ENCODE data around the gene HMGA1. TPM values are rescaled to one million over a fixed set of nuclear protein-coding genes. Genes with fewer than 3 reads are reported as not detected.

Gene HMGA1
- total and polyA plus RNA-seq, 8 donors: 17.0 to 38.7 (median 21.5) TPM

DNA sequence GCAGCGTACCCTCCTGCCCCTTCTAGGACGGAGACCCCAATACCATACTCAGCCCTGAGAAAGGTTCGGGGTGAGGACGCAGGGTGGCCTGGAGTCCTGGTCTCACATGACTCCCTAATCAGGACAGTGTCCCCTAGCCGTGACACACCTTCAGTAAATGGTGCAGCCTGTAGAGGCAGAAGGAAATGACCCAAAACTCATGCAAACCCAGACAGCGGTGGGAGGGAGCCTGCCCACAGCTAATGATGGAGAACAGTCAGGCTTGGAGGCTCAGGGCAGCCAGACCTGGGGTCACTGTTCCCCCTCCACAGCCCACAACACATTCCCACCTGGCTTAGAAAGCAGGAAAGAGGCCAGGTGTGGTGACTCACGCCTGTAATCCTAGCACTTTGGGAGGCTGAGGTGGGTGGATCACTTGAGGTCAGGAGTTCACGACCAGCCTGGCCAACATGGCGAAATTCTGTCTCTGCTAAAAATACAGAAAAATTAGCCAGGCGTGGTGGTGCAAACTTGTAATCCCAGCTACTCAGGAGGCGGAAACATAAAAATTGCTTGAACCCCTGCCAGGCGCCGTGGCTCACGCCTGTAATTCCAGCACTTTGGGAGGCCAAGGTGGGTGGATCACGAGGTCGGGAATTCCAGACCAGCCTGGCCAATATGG lies 8.8 kb upstream of the HMGA1 start:
- H3K36me3 ChIP-seq: no peaks in the 10 kb centered on the region
- ATAC-seq (no peak), FAIRE-seq (no peak), DNase-seq (no peak)
- no peak overlapping the region for H3K4me3 ChIP-seq
- no peaks in the 10 kb centered on the region for H3K27me3 ChIP-seq
- TF ChIP-seq, protein P1, sequence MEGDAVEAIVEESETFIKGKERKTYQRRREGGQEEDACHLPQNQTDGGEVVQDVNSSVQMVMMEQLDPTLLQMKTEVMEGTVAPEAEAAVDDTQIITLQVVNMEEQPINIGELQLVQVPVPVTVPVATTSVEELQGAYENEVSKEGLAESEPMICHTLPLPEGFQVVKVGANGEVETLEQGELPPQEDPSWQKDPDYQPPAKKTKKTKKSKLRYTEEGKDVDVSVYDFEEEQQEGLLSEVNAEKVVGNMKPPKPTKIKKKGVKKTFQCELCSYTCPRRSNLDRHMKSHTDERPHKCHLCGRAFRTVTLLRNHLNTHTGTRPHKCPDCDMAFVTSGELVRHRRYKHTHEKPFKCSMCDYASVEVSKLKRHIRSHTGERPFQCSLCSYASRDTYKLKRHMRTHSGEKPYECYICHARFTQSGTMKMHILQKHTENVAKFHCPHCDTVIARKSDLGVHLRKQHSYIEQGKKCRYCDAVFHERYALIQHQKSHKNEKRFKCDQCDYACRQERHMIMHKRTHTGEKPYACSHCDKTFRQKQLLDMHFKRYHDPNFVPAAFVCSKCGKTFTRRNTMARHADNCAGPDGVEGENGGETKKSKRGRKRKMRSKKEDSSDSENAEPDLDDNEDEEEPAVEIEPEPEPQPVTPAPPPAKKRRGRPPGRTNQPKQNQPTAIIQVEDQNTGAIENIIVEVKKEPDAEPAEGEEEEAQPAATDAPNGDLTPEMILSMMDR (IDR thresholded peaks at IDR 0.05): no peak
- no peak overlapping the region for H3K27ac ChIP-seq
- intact Hi-C loops (cut with DNase I): no loop called here
- no peaks in the 10 kb centered on the region for H3K9me3 ChIP-seq
- 86 to 90% methylated on average over 16 of the region's 16 CpGs for WGBS, 2 donors
- peaks cover 0 to 5% (median 0%) of the 10 kb centered on the region in 3 donors for H3K4me1 ChIP-seq

DNA sequence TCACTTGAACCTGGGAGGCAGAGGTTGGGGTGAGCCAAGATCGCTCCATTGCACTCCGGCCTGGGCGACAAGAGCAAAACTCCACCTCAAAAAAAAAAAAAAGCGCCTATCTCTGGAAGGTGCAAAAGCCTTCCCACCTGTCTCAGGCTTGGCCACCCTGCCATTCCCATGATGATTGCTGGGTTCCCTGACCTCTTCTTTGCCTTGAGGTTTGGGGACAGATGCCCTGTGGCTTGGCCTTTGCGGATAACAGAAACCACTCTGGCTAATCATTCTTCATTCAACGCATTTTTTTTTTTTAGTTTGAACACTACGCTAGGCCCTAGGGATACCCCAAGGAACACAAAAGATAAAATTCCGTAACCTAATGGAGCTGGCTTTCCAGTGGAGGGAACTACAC lies 6.8 kb upstream of the HMGA1 start:
- no peaks in the 10 kb centered on the region for H3K4me1 ChIP-seq
- ATAC-seq (no peak), DNase-seq (no peak), FAIRE-seq (no peak)
- H3K4me3 ChIP-seq: no peak overlapping the region
- H3K9me3 ChIP-seq: no peaks in the 10 kb centered on the region
- intact Hi-C loops (cut with DNase I): no loop called here
- TF ChIP-seq, protein P1 (IDR thresholded peaks at IDR 0.05): no peak
- H3K27me3 ChIP-seq: no peaks in the 10 kb centered on the region
- 74 to 85% methylated on average over 8 of the region's 8 CpGs for WGBS, 2 donors
- no peak overlapping the region for H3K27ac ChIP-seq
- H3K36me3 ChIP-seq: no peaks in the 10 kb centered on the region

DNA sequence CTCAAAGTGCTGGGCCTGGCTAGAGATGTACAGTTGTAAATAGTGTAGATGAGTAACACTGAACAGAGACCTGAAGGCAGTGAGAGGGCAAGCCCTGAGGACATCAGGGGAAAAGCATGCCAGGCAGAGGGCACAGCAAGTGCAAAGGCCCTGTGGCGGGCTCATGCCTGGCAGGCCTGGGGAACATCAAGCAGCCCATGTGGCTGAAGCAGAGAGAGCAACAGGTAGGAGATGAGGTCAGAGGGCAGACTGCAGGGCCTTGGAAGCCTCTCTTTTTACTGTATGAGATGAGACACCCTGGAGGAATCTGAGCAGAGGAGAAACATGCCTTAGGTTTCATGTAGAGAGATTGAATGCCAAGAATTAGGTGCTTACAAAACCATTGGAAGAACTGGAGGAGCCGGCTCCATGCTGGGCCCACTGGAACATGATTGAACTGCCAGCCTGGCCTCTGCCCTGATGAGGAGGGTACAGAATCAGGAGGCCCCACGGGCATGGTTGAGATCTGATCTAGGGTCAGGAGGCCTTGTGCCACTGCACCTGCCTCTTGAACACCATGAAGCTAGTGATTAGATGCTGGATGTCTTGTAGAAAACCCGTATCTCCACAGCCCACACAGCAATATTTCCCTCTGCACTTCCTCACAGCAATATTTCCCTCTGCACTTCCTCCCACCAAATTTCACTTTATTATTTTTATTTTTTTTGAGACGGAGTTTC lies 5.9 kb upstream of the HMGA1 start:
- Histone ChIP-seq H3K36me3 (no peaks in the 10 kb centered on the region), H3K4me3 (no peak overlapping the region), H3K27me3 (no peaks in the 10 kb centered on the region), H3K9me3 (no peaks in the 10 kb centered on the region), H3K27ac (no peak overlapping the region), H3K4me1 (no peaks in the 10 kb centered on the region)
- intact Hi-C loops (cut with DNase I): no loop called here
- WGBS, 2 donors: 88 to 92% methylated on average over 5 of the region's 5 CpGs
- FAIRE-seq (no peak), DNase-seq (no peak), ATAC-seq (no peak)
- TF ChIP-seq, protein P1 (IDR thresholded peaks at IDR 0.05): no peak

DNA sequence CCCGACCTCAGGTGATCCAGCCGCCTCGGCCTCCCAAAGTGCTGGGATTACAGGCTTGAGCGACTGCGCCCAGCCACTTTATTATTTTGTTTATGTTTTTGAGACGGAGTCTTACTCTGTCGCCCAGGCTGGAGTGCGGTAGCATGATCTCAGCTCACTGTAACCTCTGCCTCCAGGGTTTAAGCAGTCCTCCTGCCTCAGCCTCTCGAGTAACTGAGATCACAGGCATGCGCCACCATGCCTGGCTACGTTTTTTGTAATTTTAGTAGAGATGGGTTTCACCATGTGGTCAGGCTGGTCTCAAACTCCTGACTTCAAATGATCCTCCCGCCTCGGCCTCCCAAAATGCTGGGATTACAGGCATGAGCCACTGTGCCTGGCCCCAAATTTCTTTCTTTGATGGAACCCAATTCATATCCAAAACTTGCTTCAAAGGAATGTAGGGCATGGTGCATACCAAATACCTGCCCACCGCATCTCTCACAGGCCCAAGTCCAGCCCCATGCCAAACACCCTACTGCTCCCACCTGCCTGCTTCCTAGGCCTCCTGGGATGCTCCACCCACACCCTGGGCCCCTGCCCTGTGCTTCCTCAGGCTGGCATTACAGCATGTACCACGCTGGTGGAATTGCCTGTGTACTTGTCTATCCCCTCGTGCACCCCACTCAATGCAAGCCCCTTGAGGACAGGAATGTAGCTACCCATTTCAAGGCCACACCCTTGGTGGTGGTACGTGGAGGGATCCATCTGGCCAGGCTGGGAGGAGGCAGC lies 4.9 kb upstream of the HMGA1 start:
- H3K4me3 ChIP-seq: no peak overlapping the region
- 90 to 91% methylated on average over 17 of the region's 17 CpGs for WGBS, 2 donors
- ATAC-seq: no peak
- no peaks in the 10 kb centered on the region for H3K27me3 ChIP-seq
- H3K36me3 ChIP-seq: no peaks in the 10 kb centered on the region
- no peaks in the 10 kb centered on the region for H3K9me3 ChIP-seq
- peaks cover 0 to 3% (median 0%) of the 10 kb centered on the region in 3 donors for H3K4me1 ChIP-seq
- intact Hi-C loops (cut with DNase I): no loop called here
- H3K27ac ChIP-seq: no peak overlapping the region
- no peak for DNase-seq
- no peak for FAIRE-seq
- TF ChIP-seq, protein P1 (IDR thresholded peaks at IDR 0.05): no peak

All from pancreas (tissue), 10 donors.